Fibroblast of the aortic adventitia (primary cell): ENCODE results near the gene FLAD1. TPM values are rescaled to one million over a fixed set of nuclear protein-coding genes. Genes with fewer than 3 reads are reported as not detected.

Source experiments
- DNase-seq: peaks from one replicate; pipeline ENCODE4 v3.0.0-alpha.2; 2010; ENCODE audit warnings: low read depth
- H3K4me3 ChIP-seq: 2 replicates; pipeline ENCODE4 v1.5.1; 2011; ENCODE audit warnings: low read depth, mild to moderate bottlenecking, control low read depth, low read length, moderate library complexity
- total RNA-seq: library from RNA; depleted of rRNA; stranded (reverse); fragments of >200 nt; gene quantifications from 2 replicates; pipeline ENCODE4 v1.2.3, GENCODE V29; 2012; ENCODE audit warnings: low replicate concordance
- TF ChIP-seq, protein P1 (sequence below): IDR thresholded peaks from 2 replicates; pipeline ENCODE4 v1.5.1; 2011; ENCODE audit warnings: mild to moderate bottlenecking, low read length, control low read depth, inconsistent platforms; ENCODE audit not compliant: insufficient read depth

FLAD1 gene
- total RNA-seq, 1 donor, result 17.7 TPM

DNA sequence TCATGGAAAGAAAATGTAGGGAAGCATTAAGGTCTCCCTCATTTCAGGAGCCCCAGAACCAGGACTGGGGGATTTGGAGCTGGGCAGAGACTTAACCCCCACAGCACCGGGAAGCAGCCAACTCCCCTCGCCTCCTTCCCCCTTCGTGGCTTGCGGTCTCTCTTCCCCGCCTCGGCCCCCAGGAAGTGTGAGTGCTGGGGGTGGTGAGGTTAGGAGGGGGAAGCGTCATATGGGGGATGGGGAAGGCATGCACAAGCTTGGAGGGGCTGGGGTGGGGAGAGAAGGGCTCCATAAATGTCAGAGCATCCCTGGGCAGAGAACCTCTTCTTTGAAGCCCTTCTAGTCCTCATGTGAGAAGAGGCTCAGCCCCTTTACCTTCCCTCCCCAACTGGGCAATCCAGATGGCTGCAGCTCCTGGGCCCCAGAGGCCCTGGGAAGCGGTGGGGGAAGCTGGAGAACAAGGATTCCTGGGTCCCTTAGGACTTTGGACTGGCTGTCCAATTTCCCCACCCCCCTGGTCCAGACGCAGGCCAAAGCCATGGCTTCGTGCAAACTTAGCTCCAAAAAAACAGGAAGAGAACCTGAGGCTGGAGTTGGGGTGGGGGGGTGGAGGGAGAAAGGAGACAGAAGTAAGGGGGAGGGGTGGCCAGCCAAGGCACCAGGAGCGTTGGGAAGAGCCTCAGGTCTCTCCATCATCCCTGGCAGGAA lies 27.2 kb downstream of the FLAD1 start:
- no peak for DNase-seq

DNA sequence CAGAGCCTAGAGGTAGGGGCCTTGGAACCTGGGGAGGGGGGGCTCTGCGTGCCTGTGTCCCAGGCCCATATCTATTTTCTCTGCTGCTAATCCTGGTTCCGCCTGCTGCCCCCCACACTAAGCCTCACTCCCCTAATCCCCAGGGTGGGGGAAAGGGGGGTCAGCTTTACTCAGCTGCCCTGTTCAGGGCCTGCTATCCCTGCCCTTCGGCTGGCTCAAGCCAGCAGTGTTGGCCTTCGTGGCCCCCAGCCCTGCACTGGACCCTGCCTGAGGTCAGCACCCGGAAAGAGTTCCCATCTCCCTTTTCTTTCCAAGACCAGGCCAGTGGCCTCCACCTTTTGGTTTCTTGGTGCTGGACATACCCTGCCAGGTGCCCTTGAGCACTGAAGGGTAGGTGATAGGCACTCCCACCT lies 27.9 kb downstream of the FLAD1 start:
- TF ChIP-seq, protein P1, sequence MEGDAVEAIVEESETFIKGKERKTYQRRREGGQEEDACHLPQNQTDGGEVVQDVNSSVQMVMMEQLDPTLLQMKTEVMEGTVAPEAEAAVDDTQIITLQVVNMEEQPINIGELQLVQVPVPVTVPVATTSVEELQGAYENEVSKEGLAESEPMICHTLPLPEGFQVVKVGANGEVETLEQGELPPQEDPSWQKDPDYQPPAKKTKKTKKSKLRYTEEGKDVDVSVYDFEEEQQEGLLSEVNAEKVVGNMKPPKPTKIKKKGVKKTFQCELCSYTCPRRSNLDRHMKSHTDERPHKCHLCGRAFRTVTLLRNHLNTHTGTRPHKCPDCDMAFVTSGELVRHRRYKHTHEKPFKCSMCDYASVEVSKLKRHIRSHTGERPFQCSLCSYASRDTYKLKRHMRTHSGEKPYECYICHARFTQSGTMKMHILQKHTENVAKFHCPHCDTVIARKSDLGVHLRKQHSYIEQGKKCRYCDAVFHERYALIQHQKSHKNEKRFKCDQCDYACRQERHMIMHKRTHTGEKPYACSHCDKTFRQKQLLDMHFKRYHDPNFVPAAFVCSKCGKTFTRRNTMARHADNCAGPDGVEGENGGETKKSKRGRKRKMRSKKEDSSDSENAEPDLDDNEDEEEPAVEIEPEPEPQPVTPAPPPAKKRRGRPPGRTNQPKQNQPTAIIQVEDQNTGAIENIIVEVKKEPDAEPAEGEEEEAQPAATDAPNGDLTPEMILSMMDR, result no peak
- no peak for DNase-seq
- no peak overlapping the region for H3K4me3 ChIP-seq

More for the DNA sequence above, 27.2 kb downstream of the FLAD1 start:
- no peak overlapping the region for H3K4me3 ChIP-seq
- TF ChIP-seq, protein P1, result no peak

DNA sequence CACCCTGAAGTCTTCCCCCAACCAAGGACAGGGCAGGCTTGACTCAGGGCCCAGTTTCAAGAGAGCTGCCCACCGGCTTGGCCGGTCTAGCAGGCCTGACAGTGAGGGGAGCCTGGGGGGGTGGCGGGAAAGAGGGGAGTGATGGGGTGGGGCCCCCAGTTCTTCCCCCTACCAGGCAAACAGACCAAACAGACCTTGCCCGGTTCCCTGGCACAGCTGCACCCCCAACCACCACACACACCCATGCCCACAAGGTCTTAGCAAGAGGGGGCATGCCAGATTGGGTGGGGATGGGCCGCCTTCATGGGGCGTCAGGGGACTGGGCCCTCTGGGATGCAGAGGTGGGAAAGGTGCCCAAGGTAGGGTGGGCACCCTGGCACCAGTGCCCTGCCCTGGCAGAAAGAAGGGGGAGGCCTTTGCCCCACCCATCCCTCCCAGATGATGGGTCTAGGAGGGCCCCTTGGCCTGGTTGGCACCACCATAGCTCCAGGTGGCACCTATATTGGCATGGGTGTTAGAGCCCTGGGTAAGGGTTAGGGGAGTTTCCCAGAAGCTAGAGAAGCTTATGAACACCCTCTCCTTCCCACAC lies 28.4 kb downstream of the FLAD1 start:
- no peak for DNase-seq
- H3K4me3 ChIP-seq, result no peak overlapping the region
- TF ChIP-seq, protein P1, result no peak

DNA sequence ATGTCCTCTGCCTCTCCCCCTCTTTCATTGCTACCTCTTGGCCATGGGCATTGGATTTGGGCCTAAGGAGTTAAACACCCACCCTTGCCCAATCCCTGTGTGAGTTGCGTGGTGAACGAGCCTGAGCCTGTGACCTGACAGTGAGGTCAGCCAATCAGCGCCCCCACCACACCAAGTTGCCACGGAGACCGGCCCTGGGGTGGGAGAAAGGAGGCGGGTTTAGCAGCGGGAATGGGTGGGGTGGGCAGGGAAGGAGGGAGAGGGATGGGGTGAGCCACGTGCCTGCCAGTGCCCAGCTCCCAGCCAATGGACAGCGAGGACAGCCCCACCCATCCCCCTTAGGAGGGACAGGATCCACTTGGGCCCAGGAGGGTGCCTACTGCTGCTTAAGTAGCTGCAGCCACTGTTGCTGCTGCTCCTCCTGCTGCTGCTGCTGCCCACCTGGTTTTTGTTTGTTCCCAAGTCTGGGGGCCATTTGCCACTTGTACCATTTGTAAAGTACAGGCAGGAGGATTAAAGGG lies 28.9 kb downstream of the FLAD1 start:
- no peak overlapping the region for H3K4me3 ChIP-seq
- TF ChIP-seq, protein P1, result no peak
- peak; percentile 67 for DNase-seq

DNA sequence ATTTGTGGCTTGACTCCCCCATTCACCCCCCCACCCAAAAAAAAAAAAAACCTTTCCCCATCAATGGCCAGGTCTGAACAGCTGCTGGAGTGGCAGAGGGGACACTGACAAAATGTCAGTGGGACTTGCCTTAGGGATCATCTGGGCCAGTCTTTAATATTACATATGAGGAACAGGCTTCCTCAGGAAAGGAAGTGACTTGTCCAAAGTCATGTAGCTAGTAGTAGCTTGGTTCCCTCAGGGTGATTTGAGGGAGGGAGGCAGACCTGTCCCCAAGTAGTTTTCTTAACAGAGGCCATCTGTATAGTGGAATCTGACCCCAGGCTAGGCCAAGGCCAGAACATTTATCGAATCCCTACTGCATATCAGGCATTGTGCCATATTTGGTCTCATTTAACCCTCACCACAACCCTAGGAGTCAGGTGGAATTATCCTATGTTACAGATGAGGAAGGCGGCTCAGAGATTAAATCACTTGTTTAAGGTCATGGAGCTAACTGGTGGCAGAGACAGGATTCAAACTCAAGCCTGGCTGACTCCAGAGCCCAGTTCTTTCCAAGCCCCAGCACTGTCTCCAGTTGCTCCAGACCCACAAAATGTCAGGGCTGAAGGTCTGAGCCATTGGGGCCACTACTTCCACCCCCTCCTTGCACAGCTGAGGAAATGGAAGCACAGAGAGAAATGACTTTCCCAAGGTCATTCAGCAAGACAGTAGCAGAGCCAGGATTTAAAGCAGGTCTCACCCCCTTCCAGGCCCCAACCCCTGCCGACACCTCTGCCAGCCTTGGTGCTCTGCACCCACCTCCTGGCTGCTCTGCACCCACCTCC lies 29.8 kb downstream of the FLAD1 start:
- TF ChIP-seq, protein P1, result no peak
- H3K4me3 ChIP-seq, result no peak overlapping the region
- DNase-seq, result no peak

DNA sequence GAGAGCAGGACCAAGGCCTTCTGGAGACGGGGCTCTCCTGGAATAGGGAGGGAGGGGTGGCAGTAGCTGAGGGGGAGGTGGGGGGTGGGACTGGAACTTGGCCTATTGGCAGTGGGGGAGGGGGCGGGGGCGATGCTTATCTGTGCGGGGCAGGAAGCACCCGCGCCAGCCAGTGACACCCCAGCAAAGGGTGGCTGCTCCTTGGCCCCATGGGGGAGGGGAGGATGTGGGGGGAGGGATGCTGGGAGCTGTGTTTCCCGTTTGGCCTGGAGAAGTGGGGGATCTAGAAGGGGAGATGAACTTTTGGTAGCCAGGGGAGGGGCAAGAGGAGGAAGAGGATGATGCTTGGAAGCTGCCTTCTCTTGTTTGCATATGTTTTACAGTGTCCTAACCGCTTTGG lies 30.5 kb downstream of the FLAD1 start:
- DNase-seq, result no peak
- TF ChIP-seq, protein P1, result no peak
- H3K4me3 ChIP-seq, result no peak overlapping the region
